ENCODE measurements around the gene CXCL5. TPM values are rescaled to one million over a fixed set of nuclear protein-coding genes. Genes with fewer than 3 reads are reported as not detected.
A peak's percentile ranks its signal among the peaks of the same experiment; 100 is the strongest.

Gene CXCL5
- total and polyA plus RNA-seq, 2 of the 13 experiments (the other 11 are each of a cell fraction or from before 2014, with no cell fraction given): not detected

DNA sequence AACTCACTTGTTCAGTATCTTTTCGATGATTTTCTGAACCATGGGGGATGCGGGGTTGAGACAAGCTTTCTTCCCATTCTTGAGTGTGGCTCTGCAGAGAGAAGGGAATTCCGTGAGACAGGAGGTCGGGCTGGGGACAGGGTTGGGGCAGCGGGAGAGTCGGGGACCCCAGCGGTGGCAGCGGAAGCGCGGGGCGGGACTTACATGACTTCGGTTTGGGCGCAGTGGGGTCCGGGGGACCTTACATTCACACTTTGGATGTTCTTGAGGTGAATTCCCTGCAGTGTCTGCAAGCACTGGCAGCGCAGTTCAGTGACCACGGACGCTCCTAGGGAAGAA lies 39.6 kb upstream of the CXCL5 start:
- TF ChIP-seq TARDBP (CRISPR knock-in tag; IDR thresholded peaks at IDR 0.05) (no peak), ZNF629 (CRISPR knock-in tag; conservative IDR thresholded peaks at IDR 0.05) (no peak), SRSF9 (IDR thresholded peaks at IDR 0.05; ENCODE audit: borderline replicate concordance, insufficient read depth, low read depth, low read length, poor library complexity, severe bottlenecking) (no peak), ZNF121 (CRISPR knock-in tag; IDR thresholded peaks at IDR 0.05) (no peak), SMARCC2 (IDR thresholded peaks at IDR 0.05) (no peak), KAT7 (CRISPR knock-in tag; IDR thresholded peaks at IDR 0.05; ENCODE audit: borderline replicate concordance) (no peak), ESRRA (CRISPR knock-in tag; IDR thresholded peaks at IDR 0.05; ENCODE audit: low read depth) (no peak), ZNF431 (CRISPR knock-in tag; IDR thresholded peaks at IDR 0.05; ENCODE audit: borderline replicate concordance, low read depth) (no peak), ZNF484 (CRISPR knock-in tag; IDR thresholded peaks at IDR 0.05; ENCODE audit: borderline replicate concordance, low read depth) (no peak)
- TF ChIP-seq, protein P1, sequence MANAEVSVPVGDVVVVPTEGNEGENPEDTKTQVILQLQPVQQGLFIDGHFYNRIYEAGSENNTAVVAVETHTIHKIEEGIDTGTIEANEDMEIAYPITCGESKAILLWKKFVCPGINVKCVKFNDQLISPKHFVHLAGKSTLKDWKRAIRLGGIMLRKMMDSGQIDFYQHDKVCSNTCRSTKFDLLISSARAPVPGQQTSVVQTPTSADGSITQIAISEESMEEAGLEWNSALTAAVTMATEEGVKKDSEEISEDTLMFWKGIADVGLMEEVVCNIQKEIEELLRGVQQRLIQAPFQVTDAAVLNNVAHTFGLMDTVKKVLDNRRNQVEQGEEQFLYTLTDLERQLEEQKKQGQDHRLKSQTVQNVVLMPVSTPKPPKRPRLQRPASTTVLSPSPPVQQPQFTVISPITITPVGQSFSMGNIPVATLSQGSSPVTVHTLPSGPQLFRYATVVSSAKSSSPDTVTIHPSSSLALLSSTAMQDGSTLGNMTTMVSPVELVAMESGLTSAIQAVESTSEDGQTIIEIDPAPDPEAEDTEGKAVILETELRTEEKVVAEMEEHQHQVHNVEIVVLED (CRISPR knock-in tag; IDR thresholded peaks at IDR 0.05; ENCODE audit: borderline replicate concordance): no peak
- TF ChIP-seq, protein P2, sequence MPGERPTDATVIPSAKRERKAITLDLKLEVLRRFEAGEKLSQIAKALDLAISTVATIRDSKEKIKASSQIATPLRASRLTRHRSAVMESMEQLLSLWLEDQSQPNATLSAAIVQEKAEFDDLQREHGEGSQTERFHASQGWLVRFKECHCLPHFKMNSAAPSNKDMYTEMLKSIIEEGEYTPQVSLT (CRISPR knock-in tag; IDR thresholded peaks at IDR 0.05; ENCODE audit: borderline replicate concordance, low read depth): no peak
- Histone ChIP-seq H3K4me3 (replicated peaks in 1 of 3; ENCODE audit: insufficient read depth in 1 of 3, low read depth in 2 of 3, low read length in 3 of 3) (peak overlapping the region; percentile 10 to 62 (median 43); a peak in 3 of 6 replicates), H3K27ac (ENCODE audit: extremely low read length, insufficient read depth, low read length) (no peak overlapping the region), H3K9me3 (ENCODE audit: low read length) (no peaks in the 10 kb centered on the region), H4K20me1 (ENCODE audit: insufficient read depth, low read length) (no peaks in the 10 kb centered on the region), H3K9ac (ENCODE audit: insufficient read depth, low read depth, low read length) (no peak overlapping the region), H3K36me3 (replicated peaks in 1 of 2; ENCODE audit: control insufficient read depth in 1 of 2, insufficient read depth in 2 of 2, low read length in 2 of 2) (no peaks in the 10 kb centered on the region), H3K4me1 (ENCODE audit: insufficient read depth, low read length) (peaks cover 15% of the 10 kb centered on the region), H3K79me2 (ENCODE audit: insufficient read depth, low read length) (no peaks in the 10 kb centered on the region), H2AFZ (ENCODE audit: low read length) (no peak overlapping the region), H3K27me3 (ENCODE audit: control insufficient read depth in 1 of 2, insufficient read depth in 2 of 2, low read length in 2 of 2) (peaks cover 4 to 26% of the 10 kb centered on the region in 2 experiments), H3K4me2 (ENCODE audit: low read depth, low read length) (peak overlapping the region; percentile 67)
- DNase-seq (ENCODE audit: low spot score) (no peak), FAIRE-seq (no peak), ATAC-seq (no peak)
- POLR2A ChIA-PET: no interaction called here
- in situ Hi-C loops (cut with HindIII; ENCODE audit: extremely low pct_ligation_motif_present, low pct_unique_long_range_greater_than_20kb): no loop called here
- no TSS peak for BruUV-seq (replicated peaks)
- CTCF ChIA-PET (ENCODE audit: low intra/inter-chr PET ratio, low total read pairs): no interaction called here
- intact Hi-C loops (cut with micrococcal nuclease; ENCODE audit: unreplicated experiment): loop anchor here (5.0 kb wide), 2 partner anchors 94 to 311 kb away; no protein-coding TSS in a partner anchor
- WGBS (ENCODE audit: low lambda C conversion rate): 35% methylated on average over 14 of the region's 17 CpGs
